ENCODE results near the gene BNC2.

GRCh38 chr9:16773116-16773515 lies 97.4 kb downstream of the BNC2 start:
- no peak for TF ChIP-seq CTCF (IDR thresholded peaks at IDR 0.05)
- TF ChIP-seq SIN3A (IDR thresholded peaks at IDR 0.05; ENCODE audit: borderline replicate concordance, insufficient read depth, low read depth, low read length): no peak
- no peak for TF ChIP-seq POLR2AphosphoS5 (IDR thresholded peaks at IDR 0.05; ENCODE audit: low read depth, low read length)

Data from Panc1 (cell line).